Bronchial epithelial cell (primary cell): Measurements from ENCODE around the gene ATRIP. TPM values are rescaled to one million over a fixed set of nuclear protein-coding genes. Genes with fewer than 3 reads are reported as not detected.
"Not testable (repeated sequence)": the region's sequence is repeated elsewhere in the genome, so short reads cannot be mapped to it uniquely, and the experiment has no call there.

ENCODE experiments used
- DNase-seq: peaks from one replicate; pipeline ENCODE4 v3.0.0-alpha.2; 2010; ENCODE audit warnings: low read depth
- FAIRE-seq: peaks from 2 replicates; lab custom pipeline; 2011; peaks lifted over from hg19 to GRCh38; lab: Jason Lieb, UNC
- H3K27me3 ChIP-seq: 2 replicates; pipeline ENCODE4 v1.5.1; 2011; ENCODE audit warnings: low read length; ENCODE audit not compliant: control insufficient read depth, insufficient read depth
- H3K36me3 ChIP-seq: 2 replicates; pipeline ENCODE4 v1.5.1; 2011; ENCODE audit warnings: low read length; ENCODE audit not compliant: control insufficient read depth, insufficient read depth
- H3K4me3 ChIP-seq: 2 replicates; pipeline ENCODE4 v1.5.1; 2011; ENCODE audit warnings: mild to moderate bottlenecking, low read depth, low read length, control low read depth
- total RNA-seq: library from RNA; depleted of rRNA; stranded (reverse); fragments of >200 nt; gene quantifications from 2 replicates; pipeline ENCODE4 v1.2.1, GENCODE V29; 2014
- TF ChIP-seq, protein P1 (sequence below): IDR thresholded peaks from 2 replicates; pipeline ENCODE4 v1.5.1; 2011; ENCODE audit warnings: mild to moderate bottlenecking, moderate library complexity, low read length, control low read depth, inconsistent platforms; ENCODE audit not compliant: insufficient read depth, severe bottlenecking

Gene ATRIP
- total RNA-seq = 4.1 and 5.5 TPM in 2 replicates

GRCh38 chr3:48446425-48447193 lies at the start of gene ATRIP:
ATRIP (plus strand) TSS chr3:48446737; CDS start chr3:48446846, 109 bp downstream.
- TF ChIP-seq, protein P1, sequence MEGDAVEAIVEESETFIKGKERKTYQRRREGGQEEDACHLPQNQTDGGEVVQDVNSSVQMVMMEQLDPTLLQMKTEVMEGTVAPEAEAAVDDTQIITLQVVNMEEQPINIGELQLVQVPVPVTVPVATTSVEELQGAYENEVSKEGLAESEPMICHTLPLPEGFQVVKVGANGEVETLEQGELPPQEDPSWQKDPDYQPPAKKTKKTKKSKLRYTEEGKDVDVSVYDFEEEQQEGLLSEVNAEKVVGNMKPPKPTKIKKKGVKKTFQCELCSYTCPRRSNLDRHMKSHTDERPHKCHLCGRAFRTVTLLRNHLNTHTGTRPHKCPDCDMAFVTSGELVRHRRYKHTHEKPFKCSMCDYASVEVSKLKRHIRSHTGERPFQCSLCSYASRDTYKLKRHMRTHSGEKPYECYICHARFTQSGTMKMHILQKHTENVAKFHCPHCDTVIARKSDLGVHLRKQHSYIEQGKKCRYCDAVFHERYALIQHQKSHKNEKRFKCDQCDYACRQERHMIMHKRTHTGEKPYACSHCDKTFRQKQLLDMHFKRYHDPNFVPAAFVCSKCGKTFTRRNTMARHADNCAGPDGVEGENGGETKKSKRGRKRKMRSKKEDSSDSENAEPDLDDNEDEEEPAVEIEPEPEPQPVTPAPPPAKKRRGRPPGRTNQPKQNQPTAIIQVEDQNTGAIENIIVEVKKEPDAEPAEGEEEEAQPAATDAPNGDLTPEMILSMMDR = peak; percentile 3
- H3K36me3 ChIP-seq = peaks cover 11% of the 10 kb centered on the region
- FAIRE-seq (no peak), DNase-seq (peak; percentile 70)
- H3K4me3 ChIP-seq = peak within 1 kb of the TSS; percentile 49
- no peaks in the 10 kb centered on the region for H3K27me3 ChIP-seq

DNA sequence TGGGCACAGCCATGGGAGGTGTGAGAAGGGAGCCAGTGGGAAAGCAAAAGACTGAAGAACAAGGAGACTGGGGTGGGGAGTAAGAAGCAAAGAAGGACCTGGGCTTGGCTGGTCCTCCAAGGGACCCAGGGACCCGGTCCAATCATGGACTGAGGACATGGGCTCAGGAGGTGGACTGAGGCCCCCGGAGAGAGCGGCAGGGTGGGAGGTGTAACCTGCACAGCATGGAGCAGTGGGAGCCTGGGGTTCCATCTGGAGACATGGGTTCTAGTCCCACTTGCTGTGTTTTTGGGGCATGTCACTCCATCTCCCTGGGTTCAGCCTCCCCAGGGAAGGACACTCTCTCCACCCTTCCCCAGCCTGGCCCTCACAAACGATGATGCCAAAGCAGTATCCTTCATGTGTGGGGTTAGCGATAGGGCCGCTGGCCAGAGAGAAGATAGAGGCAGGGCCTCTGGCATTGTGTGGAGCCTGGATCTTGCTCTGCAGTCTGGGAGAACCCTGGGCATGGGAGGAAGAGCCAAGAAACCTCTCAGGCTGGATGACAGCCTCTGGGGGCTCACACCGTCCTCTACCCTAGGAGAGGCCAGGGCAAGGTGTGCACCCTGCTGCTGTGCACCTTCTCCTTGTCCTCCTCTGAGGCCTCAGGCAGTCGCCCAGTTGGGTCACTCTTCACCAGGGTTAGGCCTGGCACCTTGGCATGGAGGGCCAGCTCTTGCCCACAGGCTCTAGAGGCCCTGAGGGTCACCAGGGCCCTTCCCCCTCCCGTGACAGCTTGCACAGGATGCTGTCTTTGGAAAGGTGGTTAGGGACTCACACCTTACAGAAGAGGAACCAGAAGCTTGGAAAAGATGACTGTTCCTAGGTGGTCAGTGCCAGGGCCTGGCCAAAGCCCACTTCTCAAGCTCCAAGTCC lies 48.5 kb upstream of the ATRIP start:
- DNase-seq = no peak
- TF ChIP-seq, protein P1 = no peak
- Histone ChIP-seq H3K4me3 (no peak overlapping the region), H3K27me3 (no peaks in the 10 kb centered on the region), H3K36me3 (peaks cover 4% of the 10 kb centered on the region)
- FAIRE-seq = no peak

GRCh38 chr3:48398701-48399386 lies 47.7 kb upstream of the ATRIP start:
- TF ChIP-seq, protein P1 = no peak
- no peak for FAIRE-seq
- no peak for DNase-seq
- Histone ChIP-seq H3K36me3 (peaks cover 7% of the 10 kb centered on the region), H3K4me3 (no peak overlapping the region), H3K27me3 (no peaks in the 10 kb centered on the region)

DNA sequence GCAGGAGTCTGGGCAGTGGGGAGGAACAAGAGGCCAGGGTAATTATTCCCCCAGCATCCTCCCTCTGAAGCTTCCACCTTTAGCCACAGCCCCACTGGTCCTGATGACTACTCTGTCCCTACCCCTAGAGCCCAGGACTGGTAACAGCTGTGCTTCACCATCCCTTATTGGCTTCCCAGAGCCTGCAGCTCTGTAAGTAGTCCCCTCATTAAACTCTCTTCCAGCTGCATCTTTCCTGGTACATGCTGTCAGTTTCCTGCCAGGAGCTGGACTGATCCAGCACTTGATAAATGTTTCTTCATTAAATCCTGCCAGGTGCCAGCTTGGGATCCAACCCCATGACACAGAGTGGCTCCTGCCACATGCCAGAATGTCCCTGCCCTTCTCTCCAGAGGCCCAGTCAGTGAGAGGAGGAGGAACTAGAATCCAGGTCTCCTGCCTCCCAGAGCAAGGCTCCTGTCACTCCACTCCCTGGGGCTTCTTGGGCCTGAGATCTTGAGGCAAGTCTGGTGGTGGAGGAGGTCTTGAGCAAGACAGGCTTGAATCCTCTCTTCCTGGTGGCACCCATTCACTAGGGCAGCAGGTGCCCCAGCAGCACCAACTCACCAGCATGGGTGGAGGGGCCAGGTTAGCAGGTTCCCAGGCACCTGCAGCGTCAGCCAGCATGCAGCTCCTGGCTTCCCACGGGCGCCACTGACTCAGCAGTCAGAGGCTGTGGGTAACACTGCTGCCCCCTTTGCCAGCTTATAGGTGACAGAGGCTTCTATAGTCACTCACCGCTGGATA lies 47.0 kb upstream of the ATRIP start:
- TF ChIP-seq, protein P1 = no peak
- H3K36me3 ChIP-seq = peaks cover 12% of the 10 kb centered on the region
- no peak for FAIRE-seq
- DNase-seq = peak; percentile 34
- H3K4me3 ChIP-seq = no peak overlapping the region
- no peaks in the 10 kb centered on the region for H3K27me3 ChIP-seq

GRCh38 chr3:48400824-48401433 lies 45.6 kb upstream of the ATRIP start:
- peak; percentile 96 for FAIRE-seq
- TF ChIP-seq, protein P1 = peak; percentile 78

GRCh38 chr3:48401434-48401901 lies 45.1 kb upstream of the ATRIP start:
- not testable (repeated sequence) for DNase-seq, H3K4me3 ChIP-seq, FAIRE-seq, H3K27me3 ChIP-seq
- peaks cover 19% of the 10 kb centered on the region for H3K36me3 ChIP-seq

More at GRCh38 chr3:48400824-48401433, 45.6 kb upstream of the ATRIP start:
- peaks cover 17% of the 10 kb centered on the region for H3K36me3 ChIP-seq
- DNase-seq = peak; percentile 65
- H3K27me3 ChIP-seq = no peaks in the 10 kb centered on the region
- no peak overlapping the region for H3K4me3 ChIP-seq
